NCI-H460 (cell line): ENCODE data around the gene AOPEP. TPM values are rescaled to one million over a fixed set of nuclear protein-coding genes. Genes with fewer than 3 reads are reported as not detected.
A peak's percentile ranks its signal among the peaks of the same experiment; 100 is the strongest.

ENCODE experiments used
- DNase-seq: peaks from one replicate; pipeline ENCODE4 v3.0.0-alpha.2; 2016; ENCODE audit warnings: low read depth; ENCODE audit errors: extremely low read depth
- total RNA-seq: library from RNA; depleted of rRNA; stranded (reverse); fragments of >200 nt; shearing (Covaris generic); gene quantifications from 2 replicates; pipeline ENCODE4 v1.2.3, GENCODE V29; 2014

The AOPEP gene
- total RNA-seq, 1 experiment from 2014 or later = 27.0 TPM

DNA sequence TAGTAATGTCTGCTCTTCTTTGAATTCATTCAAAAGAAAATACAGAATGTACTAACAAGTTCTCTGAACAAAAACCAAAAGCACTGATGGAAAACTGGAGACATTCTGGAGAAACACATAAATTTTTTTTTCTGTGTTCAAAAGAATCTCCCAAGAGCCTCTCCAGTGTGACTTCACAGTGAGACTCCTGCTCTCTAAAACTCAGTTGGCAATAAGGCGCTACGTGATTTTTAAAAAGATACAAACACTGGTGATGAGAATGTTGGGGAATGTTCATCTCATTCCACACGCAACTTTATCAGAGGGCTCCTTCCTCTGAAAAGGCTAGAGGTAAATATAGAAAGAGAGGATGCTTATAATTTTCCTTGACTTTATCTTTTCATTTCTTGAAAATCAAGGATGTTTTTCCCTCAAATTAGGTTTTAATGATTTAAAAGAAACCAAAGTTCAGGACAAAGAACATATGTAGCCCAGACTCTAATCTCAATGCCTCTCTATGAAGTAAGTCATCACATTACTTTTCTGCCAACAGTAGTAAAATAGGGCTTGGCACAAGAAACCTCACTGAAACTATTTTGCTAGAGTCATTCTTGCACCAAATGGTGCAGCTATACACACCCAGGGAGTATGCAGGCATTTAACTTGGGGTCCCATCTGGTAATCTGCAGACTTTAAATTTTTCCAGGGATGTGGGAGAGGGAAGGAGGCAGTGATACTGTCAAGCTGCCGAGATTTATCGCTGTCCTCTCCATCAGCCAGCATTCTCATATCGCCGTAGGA is 12.9 kb upstream of the AOPEP start:
- DNase-seq = no peak

DNA sequence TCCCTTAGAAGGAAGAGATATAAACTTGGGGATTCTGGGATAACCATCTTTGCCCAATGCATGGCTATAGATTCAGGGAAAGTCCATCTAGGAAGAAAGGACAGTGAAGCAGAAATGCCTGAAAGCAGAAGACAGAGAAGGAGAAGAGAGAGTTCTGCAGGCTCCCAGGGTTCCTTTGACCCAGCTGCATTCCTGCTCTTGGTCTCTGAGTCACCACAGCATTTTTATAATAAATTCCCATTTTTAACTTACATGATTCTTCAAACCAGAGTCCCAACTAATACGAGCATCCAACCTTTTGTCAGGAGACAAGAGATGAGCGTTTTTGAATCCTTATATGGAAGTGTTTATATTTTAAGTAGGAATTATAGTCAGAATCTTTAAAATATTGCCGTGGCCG is 12.0 kb upstream of the AOPEP start:
- DNase-seq = no peak

DNA sequence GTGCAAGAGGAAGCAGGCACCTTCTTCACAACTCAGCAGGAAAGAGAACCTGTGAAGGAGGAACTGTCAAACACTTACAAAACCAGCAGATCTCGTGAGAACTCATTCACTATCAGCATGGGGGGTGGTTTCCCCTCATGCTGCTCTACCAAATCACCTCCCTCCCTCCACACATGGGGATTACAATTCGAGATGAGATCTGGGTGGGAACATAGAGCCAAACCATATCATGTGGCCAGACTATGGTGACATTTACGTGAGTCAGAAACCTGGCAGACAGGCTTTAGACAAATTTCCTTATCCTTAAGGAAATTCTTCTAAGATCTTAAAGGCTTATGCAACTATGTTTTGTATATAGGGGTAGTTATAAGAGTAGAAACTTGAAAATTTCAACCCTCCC is 8.7 kb upstream of the AOPEP start:
- no peak for DNase-seq

DNA sequence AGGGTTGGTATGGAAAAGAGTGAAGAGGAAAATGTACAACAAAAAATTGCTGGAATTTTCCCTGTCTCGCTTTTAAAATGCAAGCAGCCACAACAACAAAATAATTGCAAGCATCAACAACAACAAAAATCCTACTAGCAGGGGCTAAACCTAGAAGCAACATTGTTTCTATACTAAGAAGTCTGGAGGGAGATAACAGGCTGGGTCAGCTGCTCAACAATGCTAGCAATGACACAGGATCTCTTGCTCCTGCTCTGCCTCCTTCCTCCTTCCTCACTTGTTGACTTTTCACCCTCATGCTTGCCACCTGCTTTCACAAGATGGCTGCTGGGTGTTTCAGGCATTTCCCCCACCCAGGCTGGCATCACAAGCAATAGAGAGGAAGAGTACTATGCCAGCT is 7.6 kb upstream of the AOPEP start:
- no peak for DNase-seq

DNA sequence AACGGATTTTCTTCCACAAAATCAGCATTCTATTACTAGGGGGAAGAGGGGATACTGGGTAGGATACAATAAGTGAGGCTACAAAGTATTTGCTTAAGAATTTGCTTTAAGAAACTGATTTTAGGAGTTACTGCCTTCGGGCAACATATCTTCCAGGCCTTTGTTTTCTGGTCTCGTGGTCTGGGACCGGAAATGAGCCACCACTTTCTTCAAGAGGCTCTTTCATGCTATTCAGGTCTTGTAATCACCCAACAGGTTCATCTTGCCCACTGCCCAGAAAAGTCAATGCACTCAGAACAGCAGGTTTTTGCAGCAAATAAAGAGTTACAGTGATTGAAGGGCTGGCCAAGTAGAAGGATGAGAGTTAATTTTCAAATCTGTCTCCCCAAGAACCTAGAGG is 6.6 kb upstream of the AOPEP start:
- no peak for DNase-seq

DNA sequence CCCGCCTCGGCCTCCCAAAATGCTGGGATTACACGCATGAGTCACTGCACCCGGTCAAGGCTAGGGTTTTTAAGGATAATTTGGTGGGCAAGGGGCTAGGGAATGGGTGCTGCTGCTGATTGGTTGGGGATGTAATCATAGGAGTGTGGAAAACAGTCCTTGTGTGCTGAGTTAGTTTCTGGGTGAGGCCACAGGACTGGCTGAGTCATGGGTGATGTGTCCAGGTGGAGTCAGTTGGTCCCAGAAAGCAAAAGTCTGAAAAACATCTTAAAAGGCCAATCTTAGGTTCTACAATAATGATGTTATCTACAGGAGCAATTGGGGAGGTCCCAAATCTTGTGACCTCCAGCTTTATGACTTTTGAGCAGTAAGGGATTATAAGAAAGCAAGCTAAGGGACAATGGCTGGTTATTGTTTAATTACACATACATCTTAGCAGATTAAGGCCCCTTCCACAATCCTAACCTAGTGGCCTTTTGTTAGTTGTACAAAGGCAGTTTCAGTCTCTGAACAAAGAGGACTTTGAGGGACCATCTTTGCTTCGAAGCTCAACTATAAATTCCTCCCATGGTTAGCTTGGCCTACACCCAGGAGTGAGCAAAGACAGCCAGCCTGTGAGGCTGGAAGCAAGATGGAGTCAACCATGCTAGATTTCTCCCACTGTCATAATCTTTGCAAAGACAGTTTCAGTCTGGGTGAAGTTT is 5.5 kb upstream of the AOPEP start:
- no peak for DNase-seq

DNA sequence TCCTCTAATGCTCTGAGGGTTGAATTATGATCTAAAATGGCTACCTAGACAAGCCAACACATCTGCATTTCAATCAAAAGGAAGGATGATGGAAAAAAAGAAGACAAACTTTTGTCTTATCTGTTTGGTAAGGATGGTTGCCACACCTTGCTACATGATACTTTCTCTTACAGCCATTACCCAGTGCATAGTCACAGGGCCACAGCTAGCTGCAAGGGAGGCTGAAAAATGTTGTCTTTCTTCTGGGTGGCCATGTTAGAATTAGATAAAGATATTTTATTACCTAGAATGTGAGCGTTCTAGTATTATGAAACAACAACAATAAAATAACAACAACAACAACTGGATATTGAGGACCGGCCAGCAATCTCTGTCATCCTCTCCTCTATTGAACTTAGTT is 4.7 kb upstream of the AOPEP start:
- DNase-seq = no peak

DNA sequence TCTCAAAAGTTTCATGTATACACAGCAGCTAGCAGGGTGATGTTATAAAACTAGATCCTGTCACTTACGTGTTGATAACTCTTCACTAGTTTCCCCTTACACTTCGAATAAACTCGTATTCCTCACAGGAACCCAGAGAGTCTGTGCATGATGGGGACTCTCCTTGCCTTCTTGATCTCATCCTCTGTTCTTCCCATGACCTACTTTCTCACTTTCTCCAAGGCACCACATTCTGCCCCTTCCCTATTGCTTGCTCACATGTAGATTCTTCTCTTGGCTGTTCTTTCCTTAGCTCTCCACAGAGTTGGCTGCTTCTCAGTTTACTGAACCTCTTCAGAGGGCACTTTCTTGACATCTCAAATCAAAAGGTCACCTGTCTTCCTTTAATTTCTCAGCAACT is 1.2 kb upstream of the AOPEP start:
- no peak for DNase-seq

DNA sequence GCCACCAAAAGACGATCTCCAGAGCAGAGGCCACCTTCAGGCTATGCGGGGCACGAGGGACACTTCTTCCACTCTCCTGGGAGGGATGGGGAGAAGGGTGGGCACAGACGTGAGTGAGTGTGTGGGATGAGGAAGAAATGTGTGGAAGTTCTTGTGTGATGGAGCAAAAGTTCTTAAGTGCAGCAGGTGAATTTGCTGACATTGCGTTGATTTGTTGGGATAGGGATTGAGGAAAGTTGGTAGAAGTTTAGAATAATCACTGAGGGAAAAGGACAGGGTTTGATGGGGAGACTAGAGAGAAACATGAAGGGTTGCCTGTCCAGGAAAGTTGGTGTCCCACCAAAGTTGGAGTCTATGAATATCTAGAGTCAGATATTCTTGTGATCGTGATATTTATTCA is 2.2 kb downstream of the AOPEP start:
- DNase-seq = no peak

DNA sequence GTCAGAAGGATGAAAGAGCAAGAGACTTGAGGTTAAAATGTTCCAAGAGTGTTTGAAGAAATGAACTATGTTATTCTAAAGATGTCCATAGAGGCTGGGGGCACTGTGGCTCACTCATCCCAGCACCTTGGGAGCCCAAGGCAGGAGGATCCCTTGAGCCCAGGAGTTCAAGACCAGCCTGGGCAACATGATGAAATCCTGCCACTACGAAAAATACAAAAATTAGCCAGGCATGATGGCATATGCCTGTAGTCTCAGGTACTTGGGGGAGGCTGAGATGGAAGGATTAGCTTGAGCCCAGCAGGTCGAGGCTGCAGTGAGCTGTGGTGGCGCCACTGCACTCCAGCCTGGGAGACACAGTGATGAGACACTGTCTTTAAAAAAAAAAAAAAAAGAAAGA is 2.7 kb downstream of the AOPEP start:
- no peak for DNase-seq

DNA sequence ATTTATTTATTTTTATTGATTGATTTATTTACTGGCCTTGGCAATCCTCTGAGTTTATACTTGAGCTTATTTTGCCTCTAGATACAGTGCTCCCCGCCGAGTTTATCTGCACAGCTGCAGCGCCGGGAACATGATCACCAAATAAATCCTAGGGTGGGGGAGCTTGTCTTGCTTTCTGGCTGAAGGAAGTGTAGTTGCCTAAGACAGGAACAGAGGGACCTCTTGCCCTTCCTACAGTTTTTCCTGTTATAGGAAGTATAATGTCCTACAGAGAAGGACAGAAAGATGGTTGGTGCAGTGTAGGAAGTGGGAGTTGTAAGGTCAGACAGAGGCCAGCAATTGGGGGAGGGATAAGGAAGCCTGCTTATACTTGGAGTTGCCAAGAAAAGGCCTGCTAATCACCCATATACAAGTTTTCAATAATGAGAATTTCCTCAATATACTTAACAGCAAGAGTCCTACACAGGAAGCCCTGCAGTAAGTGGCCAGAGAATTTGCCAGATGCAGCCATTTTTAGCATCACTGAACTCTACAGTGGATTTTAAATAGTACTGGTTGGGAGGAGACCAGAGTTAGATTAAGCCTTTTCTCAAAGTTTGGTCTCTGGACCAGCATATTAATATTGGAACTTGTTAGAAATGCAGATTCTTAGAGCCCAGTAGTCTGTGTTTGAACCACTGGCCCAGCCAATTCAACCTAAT is 7.7 kb downstream of the AOPEP start:
- DNase-seq = no peak

DNA sequence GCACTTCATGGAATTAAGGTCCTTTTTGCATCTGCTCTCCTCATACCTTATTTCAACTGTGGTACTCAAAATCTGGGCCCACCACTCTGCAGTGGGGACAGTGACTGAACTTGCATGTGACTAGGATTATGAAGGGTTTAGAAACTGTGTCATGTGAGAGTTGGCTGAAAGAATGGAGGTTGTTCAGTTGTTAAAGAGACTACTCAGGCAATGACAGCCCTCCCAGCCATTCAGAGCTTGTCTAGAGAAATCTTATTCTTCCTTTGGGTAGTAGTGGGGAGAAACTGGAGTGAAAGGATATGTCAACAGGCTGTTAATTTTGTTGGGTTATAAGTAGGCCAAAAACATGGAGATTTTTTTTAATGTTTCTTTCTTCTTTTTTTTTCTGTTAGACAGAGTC is 10.3 kb downstream of the AOPEP start:
- no peak for DNase-seq

DNA sequence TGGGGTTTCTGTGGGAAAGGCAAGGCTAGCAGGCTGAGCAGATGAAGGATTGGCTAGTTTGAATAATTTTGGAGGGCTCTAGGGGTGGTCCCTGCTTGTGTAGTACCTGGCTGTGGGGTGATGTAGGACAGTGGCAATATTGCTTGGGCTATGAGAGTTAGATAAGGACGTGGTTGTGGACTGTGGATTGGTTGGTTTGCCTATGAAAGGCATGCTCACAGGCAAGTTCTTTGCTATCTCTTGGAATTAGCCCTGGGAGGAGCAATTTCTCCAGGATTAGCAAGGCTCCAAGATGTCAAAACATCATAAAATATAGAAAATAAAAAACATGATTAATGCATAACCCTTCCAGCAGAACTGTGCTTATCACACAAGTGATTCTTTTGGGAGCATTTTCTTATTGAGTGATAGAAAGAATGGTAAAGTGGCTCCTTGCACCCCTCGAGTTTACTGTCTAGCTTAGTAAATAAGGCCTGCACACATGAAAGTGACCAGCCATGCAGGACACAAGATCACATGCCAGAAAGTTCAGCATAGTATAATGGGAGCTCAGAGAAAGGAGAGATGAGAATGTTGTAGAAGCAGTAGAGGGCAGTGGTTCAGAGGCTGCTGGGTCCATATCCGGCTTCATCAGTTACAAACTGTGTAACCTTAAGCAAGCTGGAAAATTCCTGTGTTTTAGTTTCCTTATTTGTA is 13.8 kb downstream of the AOPEP start:
- no peak for DNase-seq

DNA sequence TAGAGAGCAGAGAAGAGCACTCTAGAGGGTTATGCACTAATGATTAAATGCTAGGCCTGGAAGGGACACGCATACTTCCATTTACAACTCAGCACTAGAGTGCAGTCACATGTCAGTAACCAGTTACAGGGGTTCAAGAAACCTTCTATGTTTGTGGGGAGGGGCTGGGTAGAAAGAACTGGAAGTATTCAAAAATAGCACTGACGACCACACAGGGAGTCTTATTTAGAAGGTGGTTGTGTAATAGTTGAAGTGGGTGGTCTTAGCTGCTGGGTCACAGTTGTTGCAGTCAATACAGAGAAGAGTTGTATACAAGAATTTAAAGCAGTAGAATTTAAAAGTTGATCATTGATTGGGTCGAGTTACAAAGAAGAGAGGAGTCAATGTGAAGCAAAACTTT is 15.4 kb downstream of the AOPEP start:
- DNase-seq = no peak

DNA sequence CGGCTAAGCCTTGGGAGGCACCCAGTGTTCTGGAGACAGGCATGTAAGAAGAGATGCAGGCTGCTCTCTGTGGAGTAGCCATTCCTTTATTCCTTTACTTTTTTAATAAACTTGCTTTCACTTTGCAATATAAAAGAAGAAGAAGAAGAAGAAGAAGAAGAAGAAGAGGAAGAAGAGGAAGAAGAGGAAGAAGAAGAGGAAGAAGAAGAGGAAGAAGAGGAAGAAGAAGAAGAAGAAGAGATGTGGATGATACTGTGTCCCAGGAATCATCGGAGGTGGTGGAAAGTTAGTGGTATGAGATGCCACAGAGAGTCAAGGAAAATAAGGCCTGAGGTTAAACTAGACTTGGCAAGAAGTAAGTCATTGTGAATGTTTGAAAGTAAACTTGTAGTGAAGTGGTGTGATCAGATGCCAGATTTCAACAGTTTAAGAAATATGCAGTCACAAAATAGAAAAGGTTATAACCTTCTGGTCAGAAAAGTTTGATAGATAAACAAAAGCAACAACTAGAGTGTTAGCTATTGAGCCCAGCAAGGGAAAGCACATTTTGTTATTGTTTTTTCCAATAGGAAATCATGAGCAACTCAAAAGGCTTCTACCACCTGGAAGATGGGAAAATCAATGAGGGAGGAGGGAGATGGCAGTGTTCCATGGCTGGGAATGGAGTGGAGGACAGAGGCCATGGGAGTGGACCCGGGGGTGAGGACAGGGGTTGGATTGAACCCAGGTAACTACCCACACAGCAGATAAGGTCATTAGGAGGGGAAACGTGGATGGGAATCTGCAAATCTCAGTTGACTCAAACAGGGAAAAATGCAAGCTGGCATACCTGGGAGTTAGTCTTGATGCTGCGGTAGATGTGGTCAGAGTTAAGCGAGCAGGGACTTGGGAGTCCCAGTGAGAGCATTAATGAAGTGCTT is 16.8 kb downstream of the AOPEP start:
- DNase-seq = no peak

DNA sequence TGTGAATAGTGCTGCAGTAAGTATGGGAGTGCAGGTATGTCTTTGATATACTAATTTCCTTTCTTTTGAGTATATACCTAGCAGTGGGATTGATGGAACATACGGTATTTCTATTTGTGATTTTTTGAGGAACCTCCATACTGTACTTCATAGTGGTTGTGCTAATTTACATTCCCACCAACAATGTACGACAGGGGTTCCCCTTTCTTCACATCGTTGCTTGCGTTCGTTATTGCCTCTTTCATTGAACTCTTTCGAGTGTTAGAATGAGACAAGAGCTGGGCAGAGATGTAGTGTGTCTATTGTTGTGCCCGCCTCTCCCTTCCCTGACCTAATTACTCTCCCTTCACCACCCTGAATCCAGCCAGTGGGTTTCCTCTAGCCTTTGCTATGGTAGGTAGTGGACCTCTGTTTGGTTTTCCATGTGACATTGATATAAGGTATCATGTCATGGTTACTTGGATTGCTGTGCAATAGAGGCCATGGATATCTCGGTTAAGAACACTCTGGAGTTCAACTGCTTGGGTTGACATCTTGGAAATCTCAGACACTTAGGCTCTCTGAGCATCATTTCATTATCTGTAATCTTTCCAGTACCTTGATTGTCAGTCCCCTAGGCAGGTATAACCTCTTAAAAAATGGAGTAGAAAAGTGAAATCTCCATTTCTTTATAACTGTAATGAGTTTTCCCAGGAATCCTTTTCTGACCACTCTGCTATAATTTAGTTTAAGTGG is 19.5 kb downstream of the AOPEP start:
- DNase-seq = no peak

DNA sequence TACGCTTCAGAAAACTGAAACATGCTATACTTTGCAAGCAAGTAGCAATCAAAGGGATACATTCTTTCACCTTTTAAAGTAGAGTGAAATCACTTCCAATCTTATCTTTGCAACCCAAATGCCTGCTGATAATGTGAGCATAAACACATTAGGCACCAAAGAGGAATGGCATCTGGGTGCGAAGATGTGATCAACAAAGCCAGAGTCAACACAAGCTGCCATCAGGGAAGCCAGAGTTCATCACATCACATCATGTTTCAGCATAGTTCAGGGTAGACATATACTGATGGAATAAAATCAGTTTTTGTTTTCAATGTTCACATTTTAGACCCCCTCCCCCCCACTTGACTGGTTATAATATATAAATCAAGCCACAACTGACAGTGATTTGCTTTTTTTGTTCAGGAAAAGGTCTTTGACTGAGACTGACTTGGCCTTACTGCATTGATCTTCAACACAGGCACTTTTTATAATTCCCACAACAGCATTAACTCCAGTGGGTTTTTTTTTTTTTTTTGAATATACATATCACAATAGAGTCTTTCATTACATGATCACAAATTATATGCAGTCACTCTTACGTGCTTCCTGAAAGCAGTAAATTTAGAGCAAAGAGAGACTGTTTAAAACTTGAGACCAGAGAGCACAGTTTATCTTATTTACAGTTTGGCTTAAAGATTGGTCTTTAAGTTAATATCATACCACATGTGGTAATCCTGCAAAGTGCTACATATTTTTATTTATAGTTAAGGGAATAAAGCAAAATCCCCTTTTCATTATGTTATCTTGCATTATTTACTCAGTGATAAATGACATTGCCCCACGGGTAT is 20.3 kb downstream of the AOPEP start:
- peak; percentile 18 for DNase-seq

DNA sequence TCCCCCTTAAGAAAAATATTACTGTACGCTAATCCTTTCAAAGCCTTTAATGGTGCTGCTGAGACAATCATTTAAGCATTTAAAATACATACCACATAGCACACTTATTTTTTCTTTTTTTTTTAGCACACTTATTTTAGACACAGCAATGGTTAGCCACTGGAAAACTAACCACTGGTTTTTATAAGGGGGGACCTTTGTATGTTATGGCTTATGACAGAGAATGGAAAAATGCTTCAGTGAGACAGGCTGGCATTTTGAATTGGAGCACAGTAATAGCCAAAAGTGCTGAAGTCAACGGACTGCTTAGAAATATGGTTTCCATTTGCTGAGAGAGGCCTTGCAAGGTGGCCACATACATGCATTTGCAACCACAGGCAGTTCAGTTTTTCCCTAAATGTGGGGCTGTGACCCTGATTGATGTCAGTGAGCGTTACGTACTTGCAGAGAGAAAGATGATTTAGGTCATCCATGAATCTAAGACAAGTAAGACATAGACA is 28.5 kb downstream of the AOPEP start:
- DNase-seq = no peak
